Measurements from ENCODE around the gene PIK3CD.

The PIK3CD gene

GRCh38 chr1:9719978-9720722, 68.6 kb downstream of the PIK3CD start:
- DNase-seq, result no peak

DNA sequence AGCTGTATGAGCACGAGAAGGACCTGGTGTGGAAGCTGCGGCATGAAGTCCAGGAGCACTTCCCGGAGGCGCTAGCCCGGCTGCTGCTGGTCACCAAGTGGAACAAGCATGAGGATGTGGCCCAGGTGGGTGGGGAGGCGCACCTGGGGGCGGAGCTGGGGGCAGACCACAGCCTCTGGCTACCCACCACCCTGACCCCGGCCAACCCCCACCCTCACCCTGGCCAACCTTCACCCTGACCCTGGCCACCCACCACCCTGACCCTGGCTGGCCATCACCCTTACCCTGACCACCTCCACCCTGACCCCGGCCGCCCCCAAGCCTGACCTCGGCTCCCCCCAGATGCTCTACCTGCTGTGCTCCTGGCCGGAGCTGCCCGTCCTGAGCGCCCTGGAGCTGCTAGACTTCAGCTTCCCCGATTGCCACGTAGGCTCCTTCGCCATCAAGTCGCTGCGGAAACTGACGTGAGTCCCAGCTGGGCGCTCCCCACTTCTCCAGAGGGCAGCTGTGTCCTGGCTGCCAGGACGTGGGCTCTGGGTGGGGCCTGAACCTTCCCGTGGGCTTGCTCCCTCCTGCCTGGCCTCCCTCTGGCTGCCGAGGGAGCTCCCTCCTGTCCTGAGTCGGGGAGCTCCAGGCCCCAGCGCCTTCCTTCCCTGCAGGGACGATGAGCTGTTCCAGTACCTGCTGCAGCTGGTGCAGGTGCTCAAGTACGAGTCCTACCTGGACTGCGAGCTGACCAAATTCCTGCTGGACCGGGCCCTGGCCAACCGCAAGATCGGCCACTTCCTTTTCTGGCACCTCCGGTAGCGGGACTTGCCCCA, 69.5 kb downstream of the PIK3CD start:
- no peak for DNase-seq

GRCh38 chr1:9721606-9722377, 70.3 kb downstream of the PIK3CD start:
- peak; percentile 75 to 85 for DNase-seq

GRCh38 chr1:9722378-9722749, 70.8 kb downstream of the PIK3CD start:
- no peak for DNase-seq

GRCh38 chr1:9723068-9723805, 71.7 kb downstream of the PIK3CD start:
- no peak for DNase-seq

GRCh38 chr1:9723926-9724325, 72.4 kb downstream of the PIK3CD start:
- DNase-seq, result no peak

DNA sequence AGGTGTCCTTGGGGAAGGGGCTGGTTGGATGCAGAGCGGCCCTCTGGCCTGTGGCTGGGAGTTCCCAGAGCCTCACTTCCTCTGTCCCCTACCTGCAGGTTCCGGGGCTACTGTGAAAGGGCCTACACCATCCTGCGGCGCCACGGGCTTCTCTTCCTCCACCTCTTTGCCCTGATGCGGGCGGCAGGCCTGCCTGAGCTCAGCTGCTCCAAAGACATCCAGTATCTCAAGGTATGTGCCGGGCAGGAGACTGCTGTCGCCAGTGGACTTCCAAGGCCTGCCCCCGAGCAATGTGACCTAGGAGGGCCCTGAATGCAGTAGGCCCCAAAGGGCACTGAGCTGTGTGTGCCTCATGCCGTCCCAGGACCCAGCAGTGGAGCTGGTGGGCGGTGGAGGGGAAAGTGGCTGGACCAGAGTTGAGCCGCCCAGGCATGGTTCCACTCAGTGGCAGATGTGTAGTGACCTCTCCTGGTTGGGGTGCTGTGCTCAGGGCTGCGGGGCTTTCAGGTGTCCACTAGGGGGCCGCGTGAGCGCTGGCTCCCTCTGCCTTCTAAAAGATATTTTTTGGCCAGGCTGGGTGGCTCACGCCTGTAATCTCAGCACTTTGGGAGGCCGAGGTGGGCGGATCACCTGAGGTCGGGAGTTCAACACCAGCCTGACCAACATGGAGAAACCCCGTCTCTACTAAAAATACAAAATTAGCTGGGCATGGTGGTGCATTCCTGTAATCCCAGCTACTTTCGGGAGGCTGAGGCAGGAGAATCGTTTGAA, 73.4 kb downstream of the PIK3CD start:
- DNase-seq, result peak; percentile 71 to 79

DNA sequence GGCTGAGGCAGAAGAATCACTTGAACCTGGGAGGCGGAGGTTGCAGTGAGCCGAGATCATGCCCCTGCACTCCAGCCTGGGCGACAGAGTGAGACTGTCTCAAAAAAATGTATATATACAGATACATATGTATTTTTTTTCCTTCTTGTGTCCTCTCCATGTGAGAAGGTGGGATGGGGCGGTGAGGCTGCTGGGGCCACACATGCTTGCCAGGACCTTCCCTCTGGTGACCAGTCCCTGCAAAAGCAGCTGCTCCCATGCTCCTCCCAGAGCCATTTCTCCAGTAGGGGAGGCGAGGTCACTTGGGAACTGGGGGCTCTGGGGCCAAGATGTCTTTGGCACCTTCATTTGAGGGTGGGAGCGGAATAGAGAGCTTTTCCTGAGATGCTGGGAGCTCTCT, 74.9 kb downstream of the PIK3CD start:
- DNase-seq, result no peak

GRCh38 chr1:9726905-9727595, 75.5 kb downstream of the PIK3CD start:
- DNase-seq, result no peak

DNA sequence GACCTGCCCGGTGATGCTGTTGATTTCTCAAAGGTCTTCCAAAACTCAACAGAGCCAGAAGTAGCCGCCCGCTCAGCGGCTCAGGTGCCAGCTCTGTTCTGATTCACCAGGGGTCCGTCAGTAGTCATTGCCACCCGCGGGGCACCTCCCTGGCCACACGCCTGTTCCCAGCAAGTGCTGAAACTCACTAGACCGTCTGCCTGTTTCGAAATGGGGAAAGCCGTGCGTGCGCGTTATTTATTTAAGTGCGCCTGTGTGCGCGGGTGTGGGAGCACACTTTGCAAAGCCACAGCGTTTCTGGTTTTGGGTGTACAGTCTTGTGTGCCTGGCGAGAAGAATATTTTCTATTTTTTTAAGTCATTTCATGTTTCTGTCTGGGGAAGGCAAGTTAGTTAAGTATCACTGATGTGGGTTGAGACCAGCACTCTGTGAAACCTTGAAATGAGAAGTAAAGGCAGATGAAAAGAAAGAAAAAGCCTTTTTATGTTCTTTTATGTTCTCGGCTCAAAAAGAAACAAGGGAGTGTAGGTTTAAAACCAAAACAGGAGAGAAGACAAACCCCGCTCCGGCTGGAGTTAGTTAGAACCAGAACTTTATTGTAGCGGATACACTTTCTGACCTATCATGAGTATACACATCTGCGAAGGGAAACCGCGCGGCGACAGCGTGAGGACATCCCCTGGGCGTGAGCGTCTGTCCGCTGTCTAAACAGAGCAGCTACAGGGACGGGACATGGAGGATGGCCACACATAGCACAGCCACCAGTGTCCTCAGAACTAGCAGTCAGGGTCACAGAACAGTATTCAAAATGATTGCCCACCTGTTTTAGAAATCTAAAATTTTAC, 77.1 kb downstream of the PIK3CD start:
- peak; percentile 49 to 60 for DNase-seq

DNA sequence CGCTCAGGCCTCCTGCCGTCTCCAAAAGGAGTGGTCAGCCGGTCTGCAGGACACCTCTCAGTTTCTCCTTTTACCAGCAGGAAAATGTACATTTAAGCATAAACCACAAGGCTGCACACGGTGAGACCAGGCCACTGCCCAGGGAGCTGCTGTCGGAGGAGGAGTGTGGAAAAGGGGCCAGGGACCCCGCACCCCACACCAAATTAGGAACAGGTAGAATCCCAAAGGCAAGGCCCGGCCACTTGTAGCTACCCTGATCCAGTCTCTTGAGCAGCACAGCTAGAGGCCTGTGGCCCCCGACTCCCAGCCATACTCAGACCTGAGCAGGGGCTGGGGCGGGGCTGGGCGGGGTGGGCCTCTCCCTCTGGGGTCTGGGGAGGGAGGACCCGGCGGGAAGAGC, 78.0 kb downstream of the PIK3CD start:
- DNase-seq, result no peak

DNA sequence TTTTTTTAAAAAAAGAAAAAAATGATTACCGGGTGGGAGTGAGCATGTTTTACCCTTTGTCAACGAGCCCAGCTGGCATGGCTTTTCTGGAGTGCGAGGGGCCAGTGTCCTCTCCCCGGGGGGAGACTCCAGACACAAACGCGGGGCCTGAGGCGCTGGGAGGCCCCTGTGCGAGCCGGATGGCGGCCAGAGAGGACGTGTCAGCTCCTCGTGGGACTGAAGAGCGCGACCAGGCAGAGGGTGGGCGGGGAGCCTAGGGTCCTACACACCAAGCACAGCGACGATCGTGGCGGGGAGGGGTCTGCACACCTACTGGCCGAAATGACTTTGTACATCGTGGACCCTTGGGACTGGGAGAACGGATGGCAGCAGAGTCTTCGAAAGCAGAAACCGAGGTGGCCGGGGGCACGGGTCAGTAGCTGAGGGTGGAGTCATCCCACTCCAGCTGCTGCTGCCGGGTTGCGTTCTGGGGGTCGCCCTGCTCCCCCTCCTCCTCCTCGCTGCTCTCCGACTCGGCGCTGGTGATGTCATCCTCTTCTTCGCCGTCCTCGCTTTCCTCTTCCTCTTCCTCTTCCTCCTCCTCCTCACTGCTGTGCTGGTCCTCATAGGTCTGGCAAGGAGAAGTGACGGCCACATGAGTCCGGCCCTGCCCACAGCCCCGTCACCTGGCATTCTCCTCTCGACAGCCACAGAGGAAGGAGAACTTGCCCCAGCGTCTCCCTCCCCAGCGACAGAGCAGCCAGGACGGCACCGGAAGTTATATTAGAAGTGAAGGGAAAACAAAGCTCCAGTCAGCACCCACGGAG, 78.8 kb downstream of the PIK3CD start:
- DNase-seq, result peak; percentile 33 to 66

DNA sequence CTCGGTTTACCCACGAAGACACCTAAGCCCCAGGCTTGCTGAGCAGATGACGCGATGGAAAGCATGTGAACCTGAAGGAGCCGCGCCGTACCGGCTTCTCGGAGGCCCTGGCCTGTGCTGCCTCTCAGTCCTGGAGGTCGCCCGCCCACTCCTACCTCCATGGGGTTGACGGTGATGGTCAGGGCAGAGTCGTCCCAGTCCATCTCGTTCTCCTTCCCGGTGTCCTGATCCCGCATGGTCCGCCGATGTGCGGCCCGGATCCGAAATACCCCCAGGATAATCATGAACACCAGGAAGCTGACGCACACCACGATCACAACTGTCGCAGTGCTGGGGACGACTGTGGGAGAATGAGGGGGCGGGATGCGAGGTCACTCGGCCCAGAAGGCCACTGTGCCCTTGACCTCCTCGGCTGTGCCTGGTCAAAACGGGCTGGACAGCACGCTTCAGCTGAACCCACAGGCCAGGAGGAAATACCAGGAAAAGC, 79.6 kb downstream of the PIK3CD start:
- no peak for DNase-seq

DNA sequence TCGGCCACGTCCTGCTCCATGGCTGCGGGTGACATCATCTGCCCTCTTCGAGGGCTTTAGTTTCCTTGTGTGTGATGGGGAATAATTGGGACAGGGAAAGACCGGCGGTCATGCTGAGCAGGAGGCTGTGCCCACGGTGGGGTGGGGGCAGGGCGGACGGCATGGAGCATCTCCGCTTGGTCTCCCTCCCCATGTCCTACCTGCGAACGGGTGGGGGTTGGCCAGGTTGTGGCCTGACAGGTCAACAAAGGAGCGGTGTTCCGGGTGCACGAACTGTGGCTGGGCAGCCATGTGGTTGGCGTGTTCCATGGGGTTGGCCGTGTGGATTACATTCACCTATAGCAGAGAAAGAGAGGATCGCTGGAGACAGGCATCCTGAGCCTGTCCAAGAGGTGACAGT, 80.0 kb downstream of the PIK3CD start:
- DNase-seq, result no peak

- DNase-seq, result no peak
These were observed 80.8 kb downstream of the PIK3CD start for GRCh38 chr1:9732123-9732971.

DNA sequence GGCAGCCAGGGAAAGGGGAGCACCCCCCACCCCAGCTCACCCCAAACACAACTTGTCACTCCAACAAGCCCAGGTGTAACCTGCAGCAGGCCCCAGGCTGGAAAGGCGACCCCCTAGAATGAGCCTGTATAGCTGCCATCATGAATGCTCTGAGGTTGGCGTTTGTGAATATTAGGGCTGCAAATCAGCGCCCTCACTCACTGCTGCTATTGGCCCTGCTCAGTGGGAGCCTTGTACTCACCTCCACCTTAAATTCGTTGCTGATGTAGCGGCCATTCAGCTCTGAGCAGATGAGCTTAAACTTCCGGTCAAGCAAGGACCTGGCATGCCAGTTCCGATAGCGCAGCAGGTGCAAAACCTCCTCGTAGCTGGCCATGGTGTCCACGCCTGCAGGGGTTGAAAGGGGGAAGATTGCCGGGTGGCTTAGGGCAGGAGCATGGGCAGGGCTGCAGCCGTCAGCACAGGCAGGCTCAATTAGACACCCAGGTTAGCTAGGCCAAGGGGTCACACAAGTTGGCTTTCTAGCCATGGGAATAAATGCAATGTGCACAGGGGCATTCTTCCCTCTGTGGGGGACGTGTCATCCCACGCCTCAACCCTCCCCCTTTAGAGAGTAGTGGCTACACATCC, 81.7 kb downstream of the PIK3CD start:
- DNase-seq, result no peak

DNA sequence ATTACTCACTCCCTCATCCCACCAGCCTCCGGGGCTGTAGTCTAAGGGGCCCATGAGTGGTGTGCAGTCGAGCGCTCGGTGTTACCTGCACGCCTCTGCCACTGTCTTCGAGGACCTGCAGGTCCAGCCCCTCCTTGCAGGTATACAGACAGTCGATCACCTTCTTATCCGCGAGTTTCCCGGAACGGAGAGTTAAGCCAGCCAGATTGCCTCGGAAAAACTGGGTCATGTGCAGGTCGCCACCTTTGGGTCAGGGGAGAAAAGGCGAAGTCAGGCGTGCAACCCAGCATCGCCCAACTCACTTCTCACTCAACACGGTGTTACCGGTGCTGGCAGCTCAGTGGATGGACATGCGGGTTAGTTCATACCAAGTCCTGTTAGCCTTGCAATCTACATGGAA, 84.3 kb downstream of the PIK3CD start:
- no peak for DNase-seq

- DNase-seq, result no peak
These were observed 84.7 kb downstream of the PIK3CD start for GRCh38 chr1:9736241-9736640.

Data from CD4-positive, alpha-beta T cell treated with Interferon alpha-2 for 1 hour (primary cell).